GM21526 (cell line): ENCODE results near the gene LRRC41.
"Not testable (repeated sequence)": the region's sequence is repeated elsewhere in the genome, so short reads cannot be mapped to it uniquely, and the experiment has no call there.

Experiments used
- ATAC-seq: cut with Tn5 transposase; IDR thresholded peaks from one replicate; pipeline ENCODE4 v1.9.1; 2021; ENCODE audit warnings: moderate library complexity; ENCODE audit not compliant: unreplicated experiment, low FRiP score

Gene LRRC41

DNA sequence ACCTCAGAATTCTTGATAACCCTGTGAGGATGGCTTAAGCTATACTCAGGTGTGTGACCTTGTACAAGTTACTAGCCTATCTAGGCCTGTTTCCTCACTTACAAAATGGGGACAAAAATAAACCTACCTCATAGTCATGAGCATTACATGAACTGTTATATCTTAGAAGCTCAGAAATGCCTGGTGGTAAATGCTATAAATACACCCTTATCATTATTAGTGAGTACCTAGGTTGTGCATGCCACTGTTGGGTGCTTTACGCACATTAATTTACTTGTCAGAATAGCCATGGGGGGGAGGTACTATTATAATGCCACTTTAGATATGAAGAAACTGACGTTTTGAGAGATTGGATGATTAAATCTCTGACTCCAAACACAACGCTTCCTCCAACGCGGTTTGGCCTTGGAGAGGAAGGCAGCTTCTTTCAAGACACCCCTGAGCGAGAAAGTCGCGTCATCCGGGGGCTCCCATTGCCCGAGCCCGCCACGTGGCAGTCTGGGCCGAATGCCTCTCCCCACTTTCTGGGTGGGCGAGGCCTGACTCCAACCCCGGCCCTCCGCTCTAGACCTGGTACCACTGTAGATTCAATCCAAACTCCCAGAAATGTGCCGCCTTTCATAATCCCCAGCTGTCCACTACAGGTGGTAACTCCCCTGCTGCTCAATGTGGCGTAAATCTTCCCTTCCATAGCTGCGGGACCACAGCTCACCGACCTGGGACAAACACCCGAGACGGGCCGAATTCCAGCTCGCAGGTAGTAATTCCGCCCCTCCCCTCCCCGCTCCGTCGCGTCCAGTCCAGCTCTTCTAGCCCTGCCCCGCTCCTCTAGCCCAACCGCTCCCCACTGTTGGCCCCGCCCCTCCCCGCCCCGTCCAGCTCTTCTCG lies 56.6 kb downstream of the LRRC41 start:
- peak; percentile 48 for ATAC-seq

DNA sequence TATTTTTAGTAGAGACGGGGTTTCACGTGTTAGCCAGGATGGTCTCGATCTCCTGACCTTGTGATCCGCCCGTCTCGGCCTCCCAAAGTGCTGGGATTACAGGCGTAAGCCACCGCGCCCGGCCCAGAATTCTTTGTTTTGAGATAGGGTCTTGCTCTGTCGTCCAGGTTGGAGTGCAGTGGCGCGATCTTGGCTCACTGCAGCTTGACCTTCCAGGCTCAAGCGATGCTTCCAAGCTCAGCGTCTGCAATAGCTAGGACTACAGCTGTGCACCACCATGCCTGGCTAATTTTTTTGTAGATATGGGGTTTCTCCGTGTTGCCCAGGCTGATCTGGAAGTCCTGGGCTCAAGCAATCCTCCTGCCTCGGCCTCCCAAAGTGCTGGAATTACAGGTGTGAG lies 57.3 kb downstream of the LRRC41 start:
- not testable (repeated sequence) for ATAC-seq

DNA sequence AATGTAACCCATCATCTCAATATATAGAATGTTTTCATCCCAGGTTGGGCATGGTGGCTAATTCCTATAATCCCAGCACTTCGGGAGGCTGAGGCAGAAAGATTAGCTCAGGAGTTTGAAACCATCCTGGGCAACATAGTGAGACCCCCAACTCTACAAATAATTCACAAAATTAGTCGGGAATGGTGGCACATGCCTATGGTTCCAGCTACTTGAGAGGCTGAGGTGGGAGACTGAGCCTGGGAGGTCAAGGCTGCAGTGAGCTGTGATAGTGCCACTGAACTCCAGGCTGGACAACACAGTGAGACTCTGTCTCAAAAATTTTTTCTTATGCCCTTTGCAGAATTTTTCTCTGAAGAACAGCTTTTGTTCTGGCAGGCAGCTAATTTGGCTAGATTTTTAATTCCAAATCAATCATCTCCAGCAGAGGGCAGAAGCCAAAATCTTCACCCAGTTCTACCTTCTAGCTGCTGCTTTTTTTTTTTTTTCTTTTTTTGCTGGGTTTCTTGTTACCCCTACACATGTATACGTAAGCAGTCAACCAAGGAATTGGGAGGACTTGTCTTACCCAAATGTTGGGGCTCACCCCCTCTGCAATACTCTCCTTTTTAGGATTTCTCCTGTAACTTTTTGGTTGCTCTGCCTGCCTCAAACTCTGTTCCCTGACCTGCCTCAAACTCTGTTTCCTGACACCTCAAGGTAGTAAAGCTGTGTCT lies 58.6 kb downstream of the LRRC41 start:
- no peak for ATAC-seq

DNA sequence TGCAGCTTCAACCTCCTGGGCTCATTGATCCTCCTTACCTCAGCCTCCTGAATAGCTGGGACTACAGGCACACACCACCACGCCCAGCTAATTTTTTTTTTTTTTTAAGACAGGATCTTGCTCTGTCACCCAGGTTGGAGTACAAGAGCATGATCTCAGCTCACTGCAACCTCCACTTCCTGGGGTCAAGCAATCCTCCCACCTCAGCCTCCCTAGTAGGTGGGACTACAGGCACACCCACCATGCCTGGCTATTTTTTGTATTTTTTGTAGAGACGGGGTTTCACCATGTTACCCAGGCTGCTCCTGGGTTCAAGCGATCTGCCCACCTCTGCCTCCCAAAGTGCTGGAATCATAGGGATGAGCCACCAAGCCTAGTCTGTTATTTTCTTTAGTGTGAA lies 59.6 kb downstream of the LRRC41 start:
- ATAC-seq, result not testable (repeated sequence)

DNA sequence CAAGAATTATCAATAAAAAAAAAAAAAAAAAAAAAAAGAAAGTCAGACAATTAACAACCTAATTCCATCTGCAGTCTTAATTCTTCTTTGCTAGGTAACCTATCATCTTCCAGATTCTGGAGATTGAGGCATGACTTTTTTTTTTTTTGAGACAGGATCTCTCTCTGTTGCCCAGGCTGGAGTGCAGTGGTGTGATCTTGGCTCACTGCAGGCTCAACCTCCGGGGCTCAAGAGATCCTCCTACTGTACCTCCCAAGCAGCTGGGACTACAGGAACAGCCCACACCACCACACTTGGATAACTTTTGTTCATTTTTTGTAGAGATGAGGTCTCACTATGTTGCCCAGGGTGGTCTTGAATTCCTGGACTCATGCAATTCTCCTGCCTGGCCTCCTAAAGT lies 60.5 kb downstream of the LRRC41 start:
- no peak for ATAC-seq

DNA sequence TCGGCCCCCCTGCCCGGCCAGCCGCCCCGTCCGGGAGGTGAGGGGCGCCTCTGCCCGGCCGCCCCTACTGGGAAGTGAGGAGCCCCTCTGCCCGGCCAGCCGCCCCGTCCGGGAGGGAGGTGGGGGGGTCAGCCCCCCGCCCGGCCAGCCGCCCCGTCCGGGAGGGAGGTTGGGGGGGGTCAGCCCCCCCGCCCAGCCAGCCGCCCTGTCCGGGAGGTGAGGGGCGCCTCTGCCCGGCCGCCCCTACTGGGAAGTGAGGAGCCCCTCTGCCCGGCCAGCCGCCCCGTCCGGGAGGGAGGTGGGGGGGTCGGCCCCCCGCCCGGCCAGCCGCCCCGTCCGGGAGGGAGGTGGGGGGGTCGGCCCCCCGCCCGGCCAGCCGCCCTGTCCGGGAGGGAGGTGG lies 61.7 kb downstream of the LRRC41 start:
- not testable (repeated sequence) for ATAC-seq

DNA sequence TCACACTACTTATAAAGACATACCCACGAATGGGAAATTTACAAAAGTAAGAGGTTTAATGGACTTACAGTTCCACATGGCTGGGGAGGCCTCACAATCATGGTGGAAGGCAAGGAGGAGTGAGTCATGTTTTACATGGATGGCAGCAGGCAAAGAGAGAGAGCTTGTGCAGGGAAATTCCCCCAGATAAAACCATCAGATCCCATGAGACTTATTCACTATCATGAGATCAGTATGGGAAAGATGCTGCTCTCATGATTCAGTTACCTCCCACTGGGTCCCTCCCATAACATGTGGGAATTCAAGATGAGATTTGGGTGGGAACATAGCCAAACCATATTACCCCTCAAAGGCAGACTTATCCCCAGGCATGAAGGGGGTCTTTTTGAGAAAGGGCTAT lies 64.6 kb downstream of the LRRC41 start:
- ATAC-seq, result not testable (repeated sequence)

DNA sequence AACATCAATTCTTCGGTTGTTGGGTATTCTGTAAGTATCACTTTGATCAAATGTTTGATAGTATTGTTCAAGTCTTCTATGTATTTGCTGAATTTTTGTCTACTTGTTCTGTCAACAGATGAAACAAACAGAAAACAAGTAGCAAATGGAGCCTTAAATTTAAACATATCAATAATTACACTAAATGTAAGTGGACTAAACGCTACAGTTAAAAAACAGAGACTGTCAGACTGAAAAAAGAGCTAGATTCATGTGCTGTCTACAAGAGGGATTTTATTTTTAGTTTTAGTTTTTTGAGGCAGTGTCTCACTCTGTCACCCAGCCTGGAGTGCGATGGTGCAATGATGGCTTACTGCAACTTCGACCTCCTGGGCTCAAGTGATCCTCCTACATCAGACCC lies 66.5 kb downstream of the LRRC41 start:
- ATAC-seq, result no peak

DNA sequence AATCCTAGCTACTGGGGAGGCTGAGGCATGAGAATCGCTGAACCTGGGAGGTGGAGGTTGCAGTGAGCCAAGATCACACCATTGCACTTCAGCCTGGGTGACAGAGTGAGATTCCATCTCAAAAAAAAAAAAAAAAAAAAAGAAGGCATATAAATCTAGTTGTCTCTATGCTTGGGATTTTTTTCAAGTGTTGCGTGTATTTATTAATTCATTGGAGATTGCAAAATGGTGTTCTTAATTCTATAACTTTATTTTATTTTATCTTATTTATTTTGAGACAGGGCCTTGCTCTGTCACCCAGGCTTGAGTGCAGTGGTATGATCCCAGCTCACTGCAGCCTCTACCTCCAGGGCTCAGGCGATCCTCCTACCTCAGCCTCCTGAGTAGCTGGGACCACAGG lies 72.2 kb downstream of the LRRC41 start:
- ATAC-seq, result not testable (repeated sequence)
